GM19463 (cell line): ENCODE results near the gene UROC1.

Source experiments
- ATAC-seq: cut with Tn5 transposase; IDR thresholded peaks from one replicate; pipeline ENCODE4 v1.9.1; 2021; ENCODE audit warnings: mild to moderate bottlenecking, moderate library complexity; ENCODE audit not compliant: unreplicated experiment

The UROC1 gene

GRCh38 chr3:126464997-126465396 is 52.6 kb downstream of the UROC1 start:
- no peak for ATAC-seq

- ATAC-seq = no peak
Observed at GRCh38 chr3:126464494-126464893, 53.1 kb downstream of the UROC1 start.

GRCh38 chr3:126464093-126464492 is 53.5 kb downstream of the UROC1 start:
- ATAC-seq = no peak

GRCh38 chr3:126463521-126463920 is 54.1 kb downstream of the UROC1 start:
- no peak for ATAC-seq

- no peak for ATAC-seq
Observed at GRCh38 chr3:126461450-126462070, 56.0 kb downstream of the UROC1 start.

GRCh38 chr3:126460381-126460780 is 57.2 kb downstream of the UROC1 start:
- ATAC-seq = no peak

GRCh38 chr3:126459763-126460127 is 57.8 kb downstream of the UROC1 start:
- no peak for ATAC-seq

GRCh38 chr3:126459111-126459762 is 58.3 kb downstream of the UROC1 start:
- ATAC-seq = no peak

GRCh38 chr3:126456766-126457388 is 60.7 kb downstream of the UROC1 start:
- no peak for ATAC-seq

DNA sequence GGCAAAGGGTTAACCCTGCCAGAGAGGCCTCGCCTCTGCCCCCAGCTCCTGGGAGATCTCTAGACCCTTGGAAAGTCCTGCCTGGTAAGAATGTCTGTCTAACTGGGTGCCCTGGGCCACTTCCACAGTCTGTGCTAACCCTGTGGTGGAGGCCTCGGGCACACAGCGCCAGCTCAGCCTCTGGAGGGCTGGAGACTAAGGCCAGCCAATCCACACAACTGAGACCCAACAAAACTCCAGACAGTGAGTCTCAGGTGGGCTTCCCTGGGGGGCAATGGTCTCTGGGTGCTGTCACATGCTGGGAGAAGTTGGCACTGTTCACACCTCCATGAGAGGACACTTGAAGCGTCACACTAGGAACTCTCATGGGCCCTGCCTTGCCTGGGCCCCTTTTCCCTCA is 61.4 kb downstream of the UROC1 start:
- ATAC-seq = no peak

GRCh38 chr3:126454437-126455198 is 63.0 kb downstream of the UROC1 start:
- ATAC-seq = no peak

- no peak for ATAC-seq
Observed at GRCh38 chr3:126454025-126454424, 63.5 kb downstream of the UROC1 start.

- ATAC-seq = no peak
Observed at GRCh38 chr3:126452213-126452612, 65.4 kb downstream of the UROC1 start.

DNA sequence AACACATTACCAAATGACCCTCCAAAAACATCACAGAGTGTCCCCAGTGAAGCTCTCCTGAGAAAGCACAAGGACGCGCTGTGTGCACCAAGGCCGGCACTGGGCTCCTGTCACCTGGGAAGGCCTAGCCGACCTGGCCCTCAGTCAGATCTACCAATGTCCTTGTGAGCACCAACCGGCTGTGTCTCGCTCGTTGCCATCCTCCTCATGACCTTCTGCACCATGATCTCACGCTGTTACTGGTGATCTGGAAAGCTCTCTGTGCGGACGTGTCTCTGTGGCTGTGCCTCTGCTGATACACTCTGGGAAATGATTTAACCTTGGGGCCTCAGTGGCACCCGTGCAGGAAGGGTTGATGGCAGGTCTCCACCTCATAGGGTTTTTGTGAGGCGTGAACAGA is 66.1 kb downstream of the UROC1 start:
- ATAC-seq = no peak

DNA sequence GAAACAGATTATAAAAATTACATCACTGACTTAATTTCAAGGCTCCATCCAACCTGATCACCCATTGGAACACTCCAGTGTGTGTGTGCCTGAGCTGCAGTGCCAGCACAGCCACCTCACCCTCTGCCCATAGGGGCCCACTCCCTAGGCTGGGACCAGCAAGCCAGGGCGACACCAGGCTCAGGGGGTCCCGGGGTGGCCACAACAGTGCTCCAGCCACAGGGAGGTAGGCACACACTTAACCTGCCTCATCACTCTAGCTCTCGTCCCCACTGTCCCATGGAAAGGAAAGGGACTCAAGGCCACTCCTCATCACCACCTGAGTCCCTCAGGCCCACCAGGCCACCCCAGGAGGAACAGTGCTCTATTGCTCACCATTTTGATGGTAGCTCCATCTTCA is 66.8 kb downstream of the UROC1 start:
- ATAC-seq = no peak

- ATAC-seq = no peak
Observed at GRCh38 chr3:126450219-126450618, 67.4 kb downstream of the UROC1 start.

DNA sequence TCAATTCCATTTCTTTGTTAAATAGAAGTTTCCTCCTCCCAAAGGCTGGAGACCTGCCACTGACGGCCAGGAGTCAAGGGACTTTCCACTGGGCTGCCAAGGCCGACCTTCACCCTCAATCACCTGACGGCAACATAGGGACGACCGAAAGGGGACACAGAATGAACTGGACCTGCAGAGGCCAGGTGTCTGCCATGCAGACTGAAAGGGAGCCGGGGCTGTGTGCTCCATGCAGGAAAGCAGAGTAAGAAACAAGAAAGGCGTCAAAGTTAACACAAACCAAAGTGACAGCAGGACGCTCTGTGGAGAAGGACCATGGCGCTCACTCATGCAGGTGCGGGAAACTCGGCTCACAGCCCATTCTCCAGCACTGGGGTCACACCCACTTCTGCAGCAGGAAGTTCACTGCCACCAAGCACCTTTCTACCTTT is 67.9 kb downstream of the UROC1 start:
- ATAC-seq = no peak

GRCh38 chr3:126448893-126449180 is 68.7 kb downstream of the UROC1 start:
- ATAC-seq = no peak

GRCh38 chr3:126448136-126448892 is 69.3 kb downstream of the UROC1 start:
- ATAC-seq = no peak

- ATAC-seq = no peak
Observed at GRCh38 chr3:126447456-126448106, 70.0 kb downstream of the UROC1 start.

- ATAC-seq = no peak
Observed at GRCh38 chr3:126446791-126447190, 70.8 kb downstream of the UROC1 start.
